Omental fat pad (tissue), 4 donors: ENCODE data around the gene NEK2. TPM values are rescaled to one million over a fixed set of nuclear protein-coding genes. Genes with fewer than 3 reads are reported as not detected.
"Not testable (repeated sequence)": the region's sequence is repeated elsewhere in the genome, so short reads cannot be mapped to it uniquely, and the experiment has no call there.

Experiments
- ATAC-seq: fragments of 150-250 bp; one replicate; pipeline ENCODE4 v1.9.1; 2016; ENCODE audit warnings: mild to moderate bottlenecking, moderate library complexity; ENCODE audit not compliant: low FRiP score
- DNase-seq: peaks from one replicate; pipeline ENCODE4 v3.0.0-alpha.2; 2019; ENCODE audit warnings: low spot score
- CTCF ChIP-seq, 3 donors: fragments of 450-650 bp; IDR thresholded peaks; one replicate each; pipeline ENCODE4 v1.5.1; 2016 to 2017; ENCODE audit warnings: antibody characterized with exemption in 3 of 3, mild to moderate bottlenecking in 3 of 3, moderate library complexity in 2 of 3
- total RNA-seq, 4 donors: library from RNA; depleted of rRNA; stranded (reverse); fragments of >200 nt; gene quantifications; one replicate each; pipeline ENCODE4 v1.1.0, GENCODE V29; 2016

NEK2 gene
- total RNA-seq, 4 donors from 2014 or later = 0.47 to 0.60 TPM; not detected in 2

DNA sequence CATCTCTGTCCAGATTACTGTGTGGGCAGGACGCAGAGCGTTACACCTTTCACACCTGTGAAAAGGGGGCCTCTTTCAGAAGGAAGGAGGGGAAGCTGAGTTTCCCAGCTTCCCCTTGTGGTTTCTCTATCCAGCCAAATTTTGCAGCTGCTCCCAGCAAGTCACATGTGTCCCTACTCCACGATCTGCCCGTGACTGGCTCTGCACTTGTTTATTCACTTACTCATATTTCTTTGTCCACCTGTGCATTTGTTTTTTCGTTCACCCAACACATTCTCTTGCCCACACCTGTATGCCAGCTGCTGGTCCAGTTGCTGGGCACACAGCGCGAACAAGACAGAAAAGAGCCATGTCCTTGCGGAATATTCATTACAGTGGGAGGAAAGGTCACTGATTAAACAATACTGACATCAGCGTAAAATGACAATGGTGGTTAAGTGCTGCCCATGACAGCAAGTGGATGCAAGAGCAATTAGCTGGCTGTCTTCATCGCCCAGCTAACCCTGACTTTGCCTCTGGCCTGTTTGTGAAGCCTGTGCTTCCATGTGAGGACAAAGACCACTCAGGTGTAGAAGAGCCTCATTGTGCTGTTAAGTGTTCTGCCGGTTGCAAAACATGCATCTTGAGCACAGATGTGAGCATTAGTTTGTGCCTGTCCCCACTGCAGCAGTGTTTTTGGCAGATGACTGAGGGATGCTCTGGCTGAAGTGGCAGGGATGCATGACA is 28.6 kb upstream of the NEK2 start:
- DNase-seq = no peak

DNA sequence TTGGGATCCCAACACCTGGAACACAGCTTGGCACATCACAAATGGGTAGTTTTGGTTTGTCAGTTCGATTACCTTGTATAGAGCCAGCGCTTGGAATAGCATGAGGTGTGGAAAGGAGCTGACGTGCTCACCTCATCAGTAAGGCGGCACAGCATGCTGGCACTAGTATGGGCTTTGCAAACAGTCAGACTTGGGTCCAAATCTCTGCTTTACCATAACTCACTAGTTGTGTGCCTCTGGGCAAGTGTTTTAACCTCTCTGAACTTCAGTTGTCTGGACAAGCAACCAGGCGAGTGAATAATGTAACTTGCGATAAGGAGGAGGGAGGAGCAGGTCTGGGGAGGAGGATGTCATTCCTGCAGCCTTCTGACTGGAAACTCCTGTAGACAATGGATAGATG is 26.3 kb upstream of the NEK2 start:
- ATAC-seq = no peak
- TF ChIP-seq CTCF (IDR thresholded peaks at IDR 0.05) = no peak
- DNase-seq = no peak

More for the DNA sequence above, 28.6 kb upstream of the NEK2 start:
- no peak for TF ChIP-seq CTCF (IDR thresholded peaks at IDR 0.05)
- ATAC-seq = no peak

DNA sequence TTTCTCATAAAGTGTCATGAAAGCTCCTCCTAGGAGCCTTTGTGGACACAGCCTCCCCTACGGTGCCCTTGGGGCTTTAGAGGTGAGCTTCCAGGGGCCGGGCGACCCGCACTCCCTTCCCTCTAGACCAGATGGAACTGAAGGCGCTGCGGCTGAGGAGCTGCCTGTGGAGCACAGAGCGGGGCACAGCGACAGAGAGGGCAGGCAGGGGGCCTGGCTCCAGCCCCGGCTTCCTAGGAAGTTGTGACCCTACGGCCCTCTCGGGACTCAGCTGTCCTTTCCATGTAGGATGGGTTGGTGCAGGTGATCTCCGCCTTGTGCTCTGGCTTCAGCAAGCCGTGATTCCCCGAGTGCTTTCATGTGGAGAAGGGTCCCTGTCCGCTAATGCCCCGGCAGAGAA is 23.6 kb upstream of the NEK2 start:
- TF ChIP-seq CTCF (IDR thresholded peaks at IDR 0.05) = no peak
- DNase-seq (no peak), ATAC-seq (no peak)

DNA sequence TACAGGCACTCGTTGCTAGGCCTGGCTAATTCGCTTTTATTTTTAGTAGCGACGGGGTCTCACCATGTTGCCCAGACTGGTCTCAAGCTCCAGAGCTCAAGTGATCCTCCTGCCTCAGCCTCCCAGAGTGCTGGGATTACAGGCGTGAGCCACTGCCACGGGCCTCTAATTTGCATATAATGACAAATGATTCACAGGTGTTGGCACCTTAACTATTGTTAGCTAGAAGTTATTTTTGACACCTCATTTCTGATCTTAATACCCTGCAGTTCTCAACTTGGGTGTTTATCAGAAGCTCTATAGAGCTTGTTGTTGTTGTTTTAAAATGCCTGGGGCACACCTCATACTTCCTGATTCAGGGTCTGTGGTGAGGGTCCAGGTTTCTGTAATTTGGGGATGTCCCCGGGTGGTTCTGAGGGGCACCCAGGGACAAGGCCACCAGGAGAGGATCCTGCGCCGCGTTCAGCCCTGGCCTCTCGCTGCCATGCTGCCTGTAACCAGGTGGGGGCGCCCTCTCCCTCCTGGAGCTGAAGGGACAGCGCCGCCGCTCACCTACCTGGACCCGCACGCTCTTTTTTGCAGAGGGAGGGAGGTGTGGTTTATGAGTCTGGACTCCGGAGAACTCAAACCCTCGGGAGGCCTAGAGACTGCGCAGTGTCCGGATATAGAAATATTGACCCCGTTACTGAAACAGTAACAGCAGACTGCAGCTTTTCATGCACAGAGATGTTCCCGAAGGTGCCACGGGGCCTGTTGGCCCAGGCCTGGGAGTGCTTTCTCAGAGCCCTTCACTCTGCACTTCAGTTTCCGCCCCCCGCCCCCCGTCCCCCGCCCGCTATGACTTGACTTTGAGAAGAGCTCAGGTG is 23.0 kb upstream of the NEK2 start:
- ATAC-seq (peak; percentile 88), DNase-seq (peak; percentile 80)
- peak in 1 of 3 donors; percentile 67 for TF ChIP-seq CTCF (IDR thresholded peaks at IDR 0.05)

GRCh38 chr1:211697356-211697755 is 21.9 kb upstream of the NEK2 start:
- ATAC-seq = no peak
- no peak for TF ChIP-seq CTCF (IDR thresholded peaks at IDR 0.05)
- no peak for DNase-seq

DNA sequence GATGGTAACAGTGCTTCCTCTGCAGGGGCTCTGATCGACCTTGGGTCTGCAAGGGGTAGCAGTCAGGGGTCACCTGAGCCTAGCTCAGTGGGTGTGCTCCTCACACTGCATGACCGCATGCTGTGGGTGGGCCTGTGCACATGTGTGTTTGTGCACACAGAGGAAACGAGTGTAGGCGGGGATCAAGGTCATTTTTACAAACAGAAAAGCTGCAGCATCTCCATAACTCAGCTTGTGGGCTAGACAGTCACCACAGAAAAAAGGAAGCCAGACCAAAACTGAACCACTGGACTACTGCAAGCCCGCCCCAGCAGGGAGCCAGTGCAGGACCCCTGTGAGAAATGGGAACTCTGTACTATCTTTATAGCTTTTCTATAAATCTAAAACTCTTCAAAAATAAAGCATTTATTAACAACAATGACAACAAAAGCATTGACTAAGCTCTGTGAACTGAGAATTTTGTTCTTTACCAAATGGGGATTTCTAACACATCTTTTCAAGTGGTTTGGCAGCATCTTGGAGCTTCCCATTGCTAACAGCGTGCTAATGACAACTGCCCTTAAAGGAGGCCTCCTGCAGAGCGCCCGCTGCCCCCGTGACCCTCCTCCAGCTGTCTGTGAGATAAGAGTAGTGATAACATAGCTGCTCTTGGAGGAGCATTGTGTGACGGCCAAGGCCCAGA is 19.9 kb upstream of the NEK2 start:
- no peak for DNase-seq
- ATAC-seq = no peak
- no peak for TF ChIP-seq CTCF (IDR thresholded peaks at IDR 0.05)

DNA sequence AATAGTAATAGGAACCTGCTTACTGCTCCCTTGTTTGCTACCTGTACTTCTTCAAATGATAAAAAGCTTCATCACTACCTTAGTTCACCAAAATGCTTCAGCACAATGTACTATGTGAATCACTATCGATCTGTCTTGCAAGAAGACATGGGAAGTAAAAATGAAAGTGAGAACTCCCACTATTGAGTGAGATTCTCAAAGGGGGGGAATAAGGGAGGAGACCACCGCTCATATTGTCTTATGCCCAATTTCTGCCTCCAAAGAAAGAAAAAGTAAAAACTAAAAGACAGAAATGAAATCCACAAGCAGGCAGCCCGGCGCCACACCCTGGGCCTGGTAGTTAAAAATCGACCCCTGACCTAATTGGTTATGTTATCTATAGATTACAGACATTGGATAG is 18.5 kb upstream of the NEK2 start:
- not testable (repeated sequence) for ATAC-seq, DNase-seq
